GM04503 (cell line): ENCODE measurements around the gene CBX7.

ENCODE experiments used
- DNase-seq: peaks from one replicate; pipeline ENCODE4 v3.0.0-alpha.2; 2012; ENCODE audit warnings: low read depth

The CBX7 gene

DNA sequence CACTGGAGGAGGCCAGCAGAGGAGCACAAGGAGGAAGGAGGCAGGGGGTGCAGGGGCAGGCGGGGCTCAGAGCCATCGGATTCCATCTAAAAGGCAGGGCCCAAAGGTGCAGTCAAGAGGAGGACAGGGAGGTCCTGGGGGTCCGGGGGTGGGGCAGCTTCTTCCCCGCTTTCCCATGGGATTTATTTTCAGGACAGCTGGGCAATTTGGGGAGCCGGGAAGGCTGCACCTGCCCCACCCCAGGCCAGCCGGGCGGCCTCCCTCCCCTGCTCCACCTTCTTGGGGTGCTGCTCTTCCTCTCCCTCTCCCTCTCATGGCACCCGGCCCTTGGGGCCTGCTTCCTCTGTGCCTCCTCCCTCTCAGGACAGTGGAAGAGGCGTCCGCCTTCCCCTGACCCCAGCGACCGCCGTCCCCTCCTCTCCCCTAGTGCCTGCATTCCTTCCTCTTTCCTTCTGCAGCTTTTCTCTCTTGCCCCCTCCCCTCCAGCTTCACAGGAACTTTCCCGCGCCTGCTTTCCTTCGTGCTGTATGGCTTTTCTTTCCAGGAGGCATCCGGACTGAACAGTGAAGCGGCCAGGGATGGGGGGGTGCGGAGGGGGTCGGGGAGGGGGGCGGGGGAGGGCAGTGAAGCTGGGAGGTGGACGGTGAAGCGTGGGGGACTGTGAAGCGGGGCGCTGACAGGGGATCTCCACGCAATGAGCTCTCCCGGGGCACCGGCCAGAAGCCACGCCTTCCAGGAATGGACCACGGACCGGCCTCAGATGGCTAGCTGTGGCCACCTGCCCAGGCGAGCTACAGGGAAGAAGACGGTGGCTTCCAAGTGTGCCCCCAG, 28.5 kb downstream of the CBX7 start:
- no peak for DNase-seq

- DNase-seq: no peak
Measured at GRCh38 chr22:39122772-39123470, 29.6 kb downstream of the CBX7 start.

DNA sequence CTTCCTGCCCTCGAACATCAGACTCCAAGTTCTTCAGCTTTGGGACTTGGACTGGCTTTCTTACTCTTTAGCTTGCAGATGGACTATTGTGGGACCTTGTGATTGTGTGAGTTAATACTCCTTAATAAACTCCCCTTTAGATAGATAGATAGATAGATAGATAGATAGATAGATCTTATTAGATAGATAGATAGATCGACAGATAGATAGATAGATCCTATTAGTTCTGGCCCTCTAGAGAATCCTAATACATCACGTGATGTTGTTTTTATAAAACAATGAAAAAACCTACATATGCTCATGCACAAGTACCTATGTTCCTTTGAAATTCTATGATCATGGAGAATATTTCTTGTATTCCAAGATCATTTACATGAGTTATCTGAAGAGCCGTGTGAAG, 31.5 kb downstream of the CBX7 start:
- no peak for DNase-seq

DNA sequence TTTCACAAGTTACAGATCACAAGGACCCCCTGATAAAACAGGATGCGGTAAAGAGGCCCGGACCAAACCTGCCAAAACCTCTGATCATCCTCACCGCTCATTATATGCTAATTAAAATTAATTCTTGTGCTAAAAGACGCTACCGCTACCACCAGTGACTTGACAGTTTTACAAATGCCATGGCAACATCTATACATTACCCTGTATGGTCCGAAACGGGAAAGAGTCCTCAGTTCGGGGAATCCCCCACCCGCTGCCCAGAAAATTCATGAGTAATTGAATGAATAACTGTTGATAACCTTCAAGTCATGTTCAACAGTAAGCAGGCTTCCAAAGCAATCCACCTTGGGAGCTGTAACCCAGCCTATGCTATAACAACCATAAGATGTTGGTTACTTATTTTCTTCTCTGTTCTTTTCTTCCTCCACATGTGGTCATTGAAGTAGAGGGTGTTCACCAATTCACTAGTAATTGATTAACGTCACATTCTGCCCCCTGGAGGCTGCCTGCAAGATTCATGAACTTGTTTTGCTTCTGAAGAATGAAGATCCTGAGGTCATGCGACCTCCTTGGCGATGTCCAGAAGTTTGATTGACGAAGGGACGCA, 34.8 kb downstream of the CBX7 start:
- no peak for DNase-seq

GRCh38 chr22:39115977-39116621, 36.4 kb downstream of the CBX7 start:
- no peak for DNase-seq

GRCh38 chr22:39115570-39115969, 36.9 kb downstream of the CBX7 start:
- no peak for DNase-seq

- no peak for DNase-seq
Measured at GRCh38 chr22:39114112-39114511, 38.4 kb downstream of the CBX7 start.

- DNase-seq: no peak
Measured at GRCh38 chr22:39110631-39111561, 41.6 kb downstream of the CBX7 start.

DNA sequence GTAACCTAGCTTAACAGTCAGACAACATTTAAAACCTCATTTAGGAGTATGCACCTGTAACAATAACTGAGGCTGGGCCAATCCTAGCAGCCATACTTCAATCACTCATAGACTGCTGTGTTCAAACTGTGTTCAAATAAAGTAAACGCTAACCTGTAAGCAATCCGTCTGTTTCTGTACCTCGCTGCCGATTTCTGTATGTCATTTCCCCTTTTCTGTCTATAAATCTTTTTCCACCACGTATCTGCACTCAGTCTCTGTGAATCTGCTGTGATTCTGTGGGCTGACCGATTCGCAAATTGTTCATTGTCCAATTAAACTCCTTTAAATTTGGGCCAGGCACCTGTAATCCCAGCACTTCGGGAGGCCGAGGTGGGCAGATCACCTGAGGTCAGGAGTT, 43.1 kb downstream of the CBX7 start:
- DNase-seq: no peak

DNA sequence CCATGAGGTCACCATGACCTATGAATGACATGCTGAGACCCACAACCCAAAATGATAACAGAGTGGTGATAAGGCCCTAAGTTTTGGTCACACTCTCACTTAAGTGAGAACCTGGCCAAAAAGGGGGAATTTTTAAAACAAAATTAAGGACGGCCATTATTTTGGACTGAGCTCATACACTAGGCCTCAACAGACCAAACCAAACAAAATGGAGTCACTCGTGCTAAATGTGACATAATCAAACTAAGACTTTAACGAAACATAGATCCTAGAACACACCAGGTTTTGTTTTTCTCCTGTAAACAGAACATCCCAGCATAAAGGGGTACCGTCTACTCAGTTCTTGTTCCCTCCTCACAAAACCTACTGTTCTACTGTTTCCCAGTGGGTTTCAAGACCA, 44.0 kb downstream of the CBX7 start:
- DNase-seq: no peak

DNA sequence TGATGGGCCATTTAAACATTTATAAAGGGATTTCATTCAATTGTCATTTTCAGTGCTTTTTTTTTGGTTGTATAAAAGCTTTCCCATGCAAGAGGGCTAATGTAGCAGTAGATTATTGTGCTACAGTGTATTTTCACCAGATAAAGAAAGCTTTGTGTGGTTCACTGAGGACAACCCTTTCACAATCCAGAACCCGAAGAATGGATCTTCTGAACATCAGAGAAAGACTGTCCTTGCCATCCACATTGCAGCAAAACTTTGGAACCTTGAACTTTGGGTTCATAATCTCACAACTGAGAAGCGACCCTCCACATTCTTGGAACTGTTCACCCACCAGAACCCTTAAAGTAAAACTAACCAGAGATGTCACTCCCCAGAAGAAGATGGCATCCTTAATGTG, 46.2 kb downstream of the CBX7 start:
- DNase-seq: no peak

DNA sequence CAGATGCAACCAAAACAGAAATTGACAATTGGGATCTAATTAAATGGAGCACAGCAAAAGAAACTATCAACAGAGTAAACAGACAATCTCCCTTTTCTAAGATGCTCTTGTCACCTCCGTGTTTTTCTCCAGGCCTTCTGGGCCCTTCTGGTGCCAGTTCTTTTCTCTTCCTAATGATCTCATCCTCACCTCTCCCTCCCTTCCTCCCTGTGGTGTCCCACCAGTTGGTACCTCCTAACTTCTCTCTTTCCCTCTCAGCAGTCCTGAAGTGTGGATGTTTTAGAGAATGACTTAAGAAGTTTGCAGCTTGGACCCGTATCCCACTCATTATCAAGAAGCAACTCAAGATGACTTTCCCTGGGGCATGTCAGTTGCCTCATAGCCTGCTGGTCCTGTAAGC, 49.0 kb downstream of the CBX7 start:
- DNase-seq: no peak

DNA sequence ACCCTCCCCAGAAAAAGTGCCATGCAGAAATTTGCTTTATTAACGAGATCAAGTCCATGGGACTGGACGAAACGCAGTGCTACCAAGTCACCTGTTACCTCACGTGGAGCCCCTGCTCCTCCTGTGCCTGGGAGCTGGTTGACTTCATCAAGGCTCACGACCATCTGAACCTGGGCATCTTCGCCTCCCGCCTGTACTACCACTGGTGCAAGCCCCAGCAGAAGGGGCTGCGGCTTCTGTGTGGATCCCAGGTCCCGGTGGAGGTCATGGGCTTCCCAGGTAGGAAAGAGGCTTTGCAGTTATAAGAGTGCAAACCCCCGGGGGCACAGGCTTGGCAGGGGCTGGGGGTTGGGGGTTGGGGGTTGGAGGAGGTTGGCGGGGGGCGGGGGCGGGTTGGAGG, 51.3 kb downstream of the CBX7 start:
- no peak for DNase-seq

DNA sequence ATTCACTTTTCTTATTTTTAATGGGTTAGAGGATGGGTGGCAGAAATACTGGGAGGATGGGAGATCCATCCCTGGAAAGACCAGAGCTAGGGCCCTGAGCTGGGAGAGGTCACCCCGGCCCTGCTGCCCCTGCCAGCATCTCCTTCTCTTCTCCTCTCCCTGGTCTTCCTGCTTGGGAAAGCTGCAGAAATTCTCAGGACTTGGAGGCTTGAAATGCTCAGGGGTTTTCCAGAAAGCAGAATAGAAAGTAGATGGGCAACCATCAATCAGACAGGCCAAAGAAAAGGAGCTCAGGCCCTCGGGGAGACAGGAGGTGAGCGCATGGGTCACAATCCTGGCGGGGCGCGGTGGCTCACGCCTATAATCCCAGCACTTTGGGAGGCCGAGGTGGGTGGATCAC, 53.9 kb downstream of the CBX7 start:
- no peak for DNase-seq

GRCh38 chr22:39098026-39098425, 54.5 kb downstream of the CBX7 start:
- DNase-seq: no peak

GRCh38 chr22:39097098-39098020, 55.1 kb downstream of the CBX7 start, which contains the start of gene APOBEC3H:
Gene APOBEC3H, plus strand, starts transcription at chr22:39097244. Its CDS starts 3,035 bp downstream, at chr22:39100279.
- DNase-seq: no peak

DNA sequence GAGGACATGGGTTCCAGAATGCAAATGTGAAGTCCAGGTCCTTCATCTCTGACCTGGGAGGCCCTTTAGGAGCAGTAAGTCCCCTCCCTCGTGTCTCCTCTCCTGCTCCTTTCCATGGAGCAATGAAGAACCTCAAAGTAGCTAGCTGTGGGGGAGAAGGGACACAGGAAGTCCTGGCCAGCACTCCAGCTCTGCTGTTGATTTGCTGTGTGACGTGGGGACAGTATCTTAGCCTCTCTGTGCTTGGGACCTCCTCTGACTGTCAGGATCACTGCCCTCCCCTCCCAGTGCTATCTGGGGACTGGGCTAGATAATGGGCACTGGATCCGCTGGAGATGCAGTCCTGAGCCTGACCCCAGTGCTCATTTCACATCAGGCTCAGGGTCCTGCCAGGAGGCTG, 56.5 kb downstream of the CBX7 start:
- no peak for DNase-seq

DNA sequence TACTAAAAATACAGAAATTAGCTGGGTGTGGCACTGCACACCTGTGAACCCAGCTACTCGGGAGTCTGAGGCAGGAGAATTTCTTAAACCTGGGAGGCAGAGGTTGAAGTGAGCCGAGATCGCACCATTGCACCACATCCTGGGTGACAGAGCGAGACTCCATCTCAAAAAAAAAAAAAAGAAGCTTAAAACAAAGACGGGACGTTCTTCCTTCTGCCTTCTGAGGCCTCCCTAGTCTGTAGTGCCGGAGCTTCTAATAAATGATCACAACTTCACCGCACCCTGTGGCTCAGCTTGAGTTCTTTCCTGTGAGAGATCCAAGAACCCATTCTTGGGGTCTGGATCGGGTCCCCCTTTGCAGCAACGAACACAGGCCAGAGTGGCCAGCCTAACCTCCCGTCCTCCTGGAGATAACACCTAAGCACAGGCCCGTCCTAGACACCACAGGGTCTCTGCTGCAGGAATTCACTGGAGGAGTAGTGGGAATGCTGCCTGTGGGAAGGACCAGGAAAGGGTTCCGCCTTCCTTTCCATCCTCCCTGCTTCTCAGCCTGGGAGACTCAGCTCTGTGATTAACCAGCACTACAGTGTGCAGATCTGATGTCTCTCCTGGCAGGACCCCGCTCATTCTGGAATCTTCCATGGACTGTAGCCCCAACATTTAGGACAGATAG, 57.6 kb downstream of the CBX7 start:
- DNase-seq: no peak

DNA sequence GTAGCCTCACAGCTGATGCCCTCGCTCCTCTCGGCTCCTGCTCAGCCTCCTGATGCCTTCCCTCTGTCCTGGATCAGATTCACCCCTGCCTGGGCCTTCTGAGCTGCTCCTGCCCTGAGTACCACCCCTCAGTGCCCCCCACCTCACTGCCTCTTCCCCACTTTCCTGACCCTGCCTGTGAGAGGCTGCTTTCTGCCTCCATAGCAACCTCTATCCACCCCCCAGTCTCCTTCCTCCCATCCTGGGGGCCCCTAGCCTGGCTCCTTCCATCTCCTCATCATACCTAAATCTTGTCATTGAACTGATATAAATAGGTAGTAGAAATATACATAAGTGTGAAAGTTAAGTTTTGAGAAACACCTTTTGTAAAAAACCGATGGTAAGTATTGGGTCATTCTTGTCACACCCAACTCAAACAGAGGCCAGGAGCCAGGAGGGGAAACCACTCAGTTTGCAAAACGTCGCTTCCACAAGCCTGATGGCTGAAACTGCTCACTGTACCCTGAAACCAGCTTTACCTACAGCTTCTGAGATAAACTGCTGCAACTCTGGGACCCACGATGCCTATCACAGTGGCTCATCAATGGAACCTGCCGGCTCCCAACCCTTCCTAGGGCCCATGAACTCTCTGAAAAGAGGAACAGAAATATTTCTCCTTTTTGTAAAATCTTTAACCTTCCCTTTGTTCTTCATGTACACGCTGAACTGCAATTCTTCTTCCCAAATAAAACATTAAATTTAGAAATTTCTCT, 60.2 kb downstream of the CBX7 start:
- DNase-seq: no peak
